Heart left ventricle (tissue), 13 donors: Measurements from ENCODE around the gene SSR1.

Source experiments
- POLR2A ChIP-seq, 2 donors: fragments of 450-650 bp; IDR thresholded peaks; one replicate each; pipeline ENCODE4 v1.6.1; 2017; ENCODE audit warnings: antibody characterized with exemption in 2 of 2, mild to moderate bottlenecking in 2 of 2, moderate library complexity in 2 of 2
- TF ChIP-seq, protein P1 (sequence below), 12 donors: fragments of 200-600 bp; sonication (generic) in 4 of 12; IDR thresholded peaks; one replicate each; pipeline versions ENCODE4 v1.5.0 to v1.8.0; 2018 to 2022; ENCODE audit warnings: antibody characterized with exemption in 12 of 12, mild to moderate bottlenecking in 5 of 12
- donor health status: ischemic (EF 13 %, LVEDD 7.1; RV severe dilation, severe dysfunction).
- donor health status: DM: no; HTN: yes; CAD: no.
- donor health status: DM: no; HTN: no; CAD: no.
- donor health status: ischemic (EF 25% LVEDD 6.9; RV normal size, moderate dysfunction).
- donor health status: ischemic (EF 25% LVEDD 5.7; RV mildly dilated, moderate dysfunction).
- donor health status: ischemic (EF 35%, LVEDD 5.7; RV mildly dilated, moderate dysfunction).
- donor health status: nonischemic (EF 11% LVEDD 7.7; RV severe dilation, severe dysfunction).
- donor health status: DM: yes; HTN: yes; CAD: no.
- donor health status: PGD.
- donor health status: ischemic (EF 29% LVEDD 5.4; RV normal size, mild dysfunction).
- donor health status: nonischemic (EF 23%, LVEDD 6.1; RV moderate dilation, normal function).

GRCh38 chr6:7255918-7256317 lies 57.1 kb downstream of the SSR1 start:
- TF ChIP-seq, protein P1, sequence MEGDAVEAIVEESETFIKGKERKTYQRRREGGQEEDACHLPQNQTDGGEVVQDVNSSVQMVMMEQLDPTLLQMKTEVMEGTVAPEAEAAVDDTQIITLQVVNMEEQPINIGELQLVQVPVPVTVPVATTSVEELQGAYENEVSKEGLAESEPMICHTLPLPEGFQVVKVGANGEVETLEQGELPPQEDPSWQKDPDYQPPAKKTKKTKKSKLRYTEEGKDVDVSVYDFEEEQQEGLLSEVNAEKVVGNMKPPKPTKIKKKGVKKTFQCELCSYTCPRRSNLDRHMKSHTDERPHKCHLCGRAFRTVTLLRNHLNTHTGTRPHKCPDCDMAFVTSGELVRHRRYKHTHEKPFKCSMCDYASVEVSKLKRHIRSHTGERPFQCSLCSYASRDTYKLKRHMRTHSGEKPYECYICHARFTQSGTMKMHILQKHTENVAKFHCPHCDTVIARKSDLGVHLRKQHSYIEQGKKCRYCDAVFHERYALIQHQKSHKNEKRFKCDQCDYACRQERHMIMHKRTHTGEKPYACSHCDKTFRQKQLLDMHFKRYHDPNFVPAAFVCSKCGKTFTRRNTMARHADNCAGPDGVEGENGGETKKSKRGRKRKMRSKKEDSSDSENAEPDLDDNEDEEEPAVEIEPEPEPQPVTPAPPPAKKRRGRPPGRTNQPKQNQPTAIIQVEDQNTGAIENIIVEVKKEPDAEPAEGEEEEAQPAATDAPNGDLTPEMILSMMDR (IDR thresholded peaks at IDR 0.05) = no peak
- no peak for TF ChIP-seq POLR2A (IDR thresholded peaks at IDR 0.05)
